Measurements from ENCODE around the gene TNN.
"Not testable (repeated sequence)": the region's sequence is repeated elsewhere in the genome, so short reads cannot be mapped to it uniquely, and the experiment has no call there.

DNA sequence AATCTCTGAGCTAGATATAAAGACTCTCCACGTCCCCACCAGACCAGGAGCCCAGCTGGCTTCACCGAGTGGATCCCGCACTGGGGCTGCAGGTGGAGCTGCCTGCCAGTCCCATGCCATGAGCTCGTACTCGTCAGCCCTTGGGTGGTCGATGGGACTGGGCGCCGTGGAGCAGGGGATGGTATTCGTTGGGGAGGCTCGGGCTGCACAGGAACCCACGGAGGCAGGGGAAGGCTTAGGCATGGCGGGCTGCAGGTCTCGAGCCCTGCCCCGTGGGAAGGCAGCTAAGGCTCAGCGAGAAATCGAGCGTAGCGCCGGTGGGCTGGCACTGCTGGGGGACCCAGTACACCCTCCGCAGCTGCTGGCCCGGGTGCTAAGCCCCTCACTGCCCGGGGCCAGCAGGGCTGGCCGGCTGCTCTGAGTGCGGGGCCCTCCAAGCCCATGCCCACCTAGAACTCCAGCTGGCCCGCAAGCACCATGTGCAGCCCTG is 40.7 kb downstream of the TNN start:
- TF ChIP-seq POLR2A, CTCF (IDR thresholded peaks at IDR 0.05): not testable (repeated sequence)
